VCaP (cell line): ENCODE data around the gene ABCB10.
"Not testable (repeated sequence)": the region's sequence is repeated elsewhere in the genome, so short reads cannot be mapped to it uniquely, and the experiment has no call there.

ENCODE experiments used
- H3K27ac ChIP-seq: fragments of 450-650 bp; 2 replicates; pipeline ENCODE4 v1.5.1; 2017
- CTCF ChIP-seq: fragments of 450-650 bp; conservative IDR thresholded peaks from 2 replicates; pipeline ENCODE4 v1.5.1; 2017; ENCODE audit warnings: mild to moderate bottlenecking, moderate library complexity

Gene ABCB10

DNA sequence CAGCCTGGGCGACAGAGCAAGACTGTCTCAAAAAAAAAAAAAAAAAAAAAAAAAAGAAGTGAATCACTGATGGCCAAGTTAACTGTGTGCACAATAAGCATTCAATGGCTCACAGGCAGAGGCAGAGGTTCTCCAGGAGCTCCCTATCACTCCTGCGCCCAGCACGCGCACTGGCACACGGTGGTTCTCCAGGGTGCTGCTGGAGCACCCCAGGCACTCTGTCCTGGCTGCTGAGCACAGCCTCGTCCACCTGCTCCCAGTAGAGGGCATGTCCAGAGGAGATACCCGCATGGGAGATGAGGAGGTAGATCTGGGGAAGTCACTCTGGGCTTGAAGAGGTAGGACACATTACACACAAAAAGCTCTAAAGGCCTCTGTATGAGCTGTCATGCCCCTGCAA is 28.9 kb downstream of the ABCB10 start:
- H3K27ac ChIP-seq = no peak overlapping the region
- TF ChIP-seq CTCF = no peak

DNA sequence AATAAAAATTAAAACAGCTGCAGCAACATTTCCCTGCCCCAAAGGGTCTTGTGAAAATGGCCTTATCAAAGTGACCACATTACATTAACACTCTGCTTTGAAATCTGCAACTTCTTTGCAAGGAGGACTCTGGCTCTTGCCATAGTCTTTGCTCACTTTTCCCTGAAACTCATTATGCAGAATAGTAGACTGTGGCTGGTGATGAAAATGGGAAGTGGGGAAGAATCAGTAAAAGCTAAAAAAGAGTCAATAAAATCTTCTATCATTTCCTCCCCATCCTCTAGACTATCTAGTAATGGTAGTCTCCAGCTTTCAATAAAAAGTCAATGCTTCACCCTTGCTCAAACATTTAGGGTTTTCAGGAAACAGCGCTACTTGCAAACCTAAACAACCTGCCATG is 31.8 kb downstream of the ABCB10 start:
- no peak for TF ChIP-seq CTCF
- H3K27ac ChIP-seq = no peak overlapping the region

DNA sequence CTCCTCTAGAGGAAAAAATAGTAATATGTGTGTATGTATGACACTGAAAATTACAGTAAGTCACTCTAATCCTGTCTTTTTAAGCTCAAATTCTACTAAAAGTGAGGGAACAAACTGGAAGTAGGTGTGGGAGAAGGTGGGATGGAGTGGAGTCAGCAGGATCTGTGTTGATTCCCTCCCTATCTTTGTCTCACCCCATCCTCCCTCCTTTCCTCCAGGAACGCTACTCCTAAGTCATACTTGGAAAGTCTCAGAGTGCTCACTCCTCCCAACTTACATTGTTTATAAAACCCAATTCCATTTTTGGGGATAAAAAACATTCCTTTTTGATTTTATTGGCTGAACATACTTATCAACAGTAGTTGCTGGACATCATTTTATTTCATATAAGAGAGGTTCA is 35.5 kb downstream of the ABCB10 start:
- H3K27ac ChIP-seq = no peak overlapping the region
- TF ChIP-seq CTCF = no peak

DNA sequence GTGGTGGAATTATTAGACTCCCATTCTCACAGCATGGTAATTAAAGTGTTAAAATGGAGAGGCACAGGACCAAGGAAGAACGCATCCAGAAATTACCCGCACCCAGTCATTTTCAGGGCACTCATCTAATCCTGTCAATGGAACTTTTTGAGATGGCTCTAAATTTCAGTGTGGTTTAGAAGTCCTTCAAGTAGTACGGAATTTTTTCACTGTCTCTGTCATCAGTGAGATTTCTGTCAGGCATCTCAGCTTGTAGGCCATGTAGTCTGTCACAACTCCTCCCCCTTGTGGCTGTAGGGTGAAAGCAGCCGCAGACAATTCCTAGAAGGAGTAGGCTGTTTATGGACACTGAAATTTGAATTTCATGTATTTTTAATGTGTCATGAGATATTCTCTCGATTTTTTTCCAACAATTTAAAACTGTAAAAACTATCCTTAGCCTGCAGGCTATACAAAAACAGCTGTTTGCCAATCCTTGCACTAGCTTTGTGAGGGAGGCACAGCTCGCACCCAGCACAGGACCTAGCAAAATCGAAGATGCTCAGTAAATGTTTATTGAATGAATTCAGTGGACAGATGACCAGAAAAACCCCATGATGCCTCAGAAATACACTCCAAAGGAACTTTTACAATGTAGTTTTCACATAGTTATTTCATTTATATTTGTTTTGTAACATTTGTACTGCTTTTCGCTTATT is 43.8 kb downstream of the ABCB10 start:
- H3K27ac ChIP-seq = peak overlapping the region; percentile 49; the same call in 1 of the 2 replicates
- TF ChIP-seq CTCF = peak; percentile 87

- not testable (repeated sequence) for H3K27ac ChIP-seq
Observed at GRCh38 chr1:229511625-229512024, 46.9 kb downstream of the ABCB10 start.

DNA sequence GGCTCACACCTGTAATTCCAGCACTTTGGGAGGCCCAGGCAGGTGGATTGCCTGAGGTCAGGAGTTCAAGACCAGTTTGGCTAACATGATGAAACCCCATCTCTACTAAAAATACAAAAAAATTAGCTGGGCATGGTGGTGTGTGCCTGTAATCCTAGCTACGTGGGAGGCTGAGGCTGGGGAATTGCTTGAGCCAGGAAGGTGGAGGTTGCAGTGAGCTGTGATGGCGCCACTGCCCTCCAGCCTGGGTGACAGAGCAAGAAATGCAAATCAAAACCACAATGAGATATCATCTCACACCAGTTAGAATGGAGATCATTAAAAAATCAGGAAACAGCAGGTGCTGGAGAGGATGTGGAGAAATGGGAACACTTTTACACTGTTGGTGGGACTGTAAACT is 47.3 kb downstream of the ABCB10 start:
- not testable (repeated sequence) for H3K27ac ChIP-seq

GRCh38 chr1:229509576-229509975 is 48.9 kb downstream of the ABCB10 start:
- TF ChIP-seq CTCF = no peak

GRCh38 chr1:229508823-229509337 is 49.6 kb downstream of the ABCB10 start:
- no peak for TF ChIP-seq CTCF
- H3K27ac ChIP-seq = peak overlapping the region; percentile 88

More at GRCh38 chr1:229509576-229509975, 48.9 kb downstream of the ABCB10 start:
- H3K27ac ChIP-seq = peak overlapping the region; percentile 88
